Tibial nerve (tissue), 4 donors: Measurements from ENCODE around the gene PLPP1. TPM values are rescaled to one million over a fixed set of nuclear protein-coding genes. Genes with fewer than 3 reads are reported as not detected.

Experiments
- DNase-seq, 2 donors: peaks; one replicate each; pipeline ENCODE4 v3.0.0-alpha.2; 2019; ENCODE audit warnings: low spot score in 2 of 2
- H3K27ac ChIP-seq, 4 donors: fragments of 200-600 bp; sonication (generic) in 3 of 4; one replicate each; pipeline ENCODE4 v1.5.1; 2017 to 2019; ENCODE audit warnings: mild to moderate bottlenecking in 1 of 4
- H3K27me3 ChIP-seq, 2 donors: fragments of 200-600 bp; sonication (generic) in 1 of 2; one replicate each; pipeline versions ENCODE4 v1.5.1 to v1.6.0; 2017 to 2019
- H3K36me3 ChIP-seq, 3 donors: fragments of 200-600 bp; sonication (generic); one replicate each; pipeline ENCODE4 v1.5.1; 2018 to 2019
- H3K4me1 ChIP-seq, 4 donors: fragments of 200-600 bp; sonication (generic) in 3 of 4; one replicate each; pipeline ENCODE4 v1.5.1; 2017 to 2019
- H3K4me3 ChIP-seq, 4 donors: fragments of 200-600 bp; sonication (generic) in 3 of 4; one replicate each; pipeline ENCODE4 v1.5.1; 2017 to 2019; ENCODE audit warnings: mild to moderate bottlenecking in 1 of 4, moderate library complexity in 1 of 4
- H3K9me3 ChIP-seq, 4 donors: fragments of 200-600 bp; sonication (generic) in 3 of 4; one replicate each; pipeline ENCODE4 v1.5.1; 2017 to 2019
- CTCF ChIP-seq, 5 experiments: fragments of 200-600 bp in 3 of 5; fragments of 450-650 bp in 2 of 5; sonication (generic) in 3 of 5; IDR thresholded peaks; one replicate each; pipeline ENCODE4 v1.5.1; 2016 to 2019; ENCODE audit warnings: antibody characterized with exemption in 5 of 5, mild to moderate bottlenecking in 3 of 5, moderate library complexity in 2 of 5
- EP300 ChIP-seq, 2 donors: sonication (generic); formaldehyde crosslinking; IDR thresholded peaks; one replicate each; pipeline ENCODE4 v1.6.1; 2017; ENCODE audit warnings: antibody characterized with exemption in 2 of 2, mild to moderate bottlenecking in 1 of 2
- POLR2A ChIP-seq, 2 donors: fragments of 450-650 bp; IDR thresholded peaks; one replicate each; pipeline ENCODE4 v1.6.1; 2017; ENCODE audit warnings: antibody characterized with exemption in 2 of 2, mild to moderate bottlenecking in 2 of 2, moderate library complexity in 2 of 2
- whole genome bisulfite sequencing, 2 donors: methylation state at CpG; one replicate each; pipeline ENCODE4 v1.1.5; 2018; 5-methylcytosine and 5-hydroxymethylcytosine counted together
- total RNA-seq, 4 donors: library from RNA; depleted of rRNA; stranded (reverse); fragments of >200 nt; gene quantifications; one replicate each; pipeline ENCODE4 v1.1.0, GENCODE V29; 2016

PLPP1 gene
- total RNA-seq, 4 donors from 2014 or later: 380 to 568 (median 427) TPM

GRCh38 chr5:55530669-55531068 lies 4.1 kb downstream of the PLPP1 start:
- 90 to 93% methylated on average over 27 of the region's 27 CpGs for WGBS, 2 donors
- H3K4me3 ChIP-seq: no peak overlapping the region

GRCh38 chr5:55524816-55525215 lies 9.9 kb downstream of the PLPP1 start:
- TF ChIP-seq POLR2A (IDR thresholded peaks at IDR 0.05) (no peak), EP300 (IDR thresholded peaks at IDR 0.05) (no peak), CTCF (IDR thresholded peaks at IDR 0.05) (no peak)
- Histone ChIP-seq H3K27me3 (no peaks in the 10 kb centered on the region), H3K27ac (peak overlapping the region in 1 of 4 donors; percentile 2), H3K4me3 (no peak overlapping the region), H3K36me3 (no peaks in the 10 kb centered on the region), H3K9me3 (no peaks in the 10 kb centered on the region), H3K4me1 (peaks cover 0 to 69% (median 14%) of the 10 kb centered on the region in 4 donors)
- WGBS, 2 donors: 77 to 82% methylated on average over 1 of the region's 1 CpG
- DNase-seq: no peak

More at GRCh38 chr5:55530669-55531068, 4.1 kb downstream of the PLPP1 start:
- H3K36me3 ChIP-seq: peaks cover 0 to 7% (median 0%) of the 10 kb centered on the region in 3 donors
- no peak for DNase-seq
- peaks cover 0 to 64% (median 1%) of the 10 kb centered on the region in 4 donors for H3K4me1 ChIP-seq
- H3K27me3 ChIP-seq: no peaks in the 10 kb centered on the region
- no peak overlapping the region for H3K27ac ChIP-seq
- no peak for TF ChIP-seq POLR2A (IDR thresholded peaks at IDR 0.05)
- TF ChIP-seq EP300 (IDR thresholded peaks at IDR 0.05): no peak
- no peak for TF ChIP-seq CTCF (IDR thresholded peaks at IDR 0.05)
- H3K9me3 ChIP-seq: no peaks in the 10 kb centered on the region

GRCh38 chr5:55523293-55523692 lies 11.5 kb downstream of the PLPP1 start:
- 87 to 91% methylated on average over 2 of the region's 2 CpGs for WGBS, 2 donors
- H3K27ac ChIP-seq: no peak overlapping the region
- TF ChIP-seq EP300 (IDR thresholded peaks at IDR 0.05) (no peak), POLR2A (IDR thresholded peaks at IDR 0.05) (no peak), CTCF (IDR thresholded peaks at IDR 0.05) (no peak)
- no peaks in the 10 kb centered on the region for H3K27me3 ChIP-seq
- no peak for DNase-seq
- no peaks in the 10 kb centered on the region for H3K36me3 ChIP-seq
- no peak overlapping the region for H3K4me3 ChIP-seq
- H3K9me3 ChIP-seq: no peaks in the 10 kb centered on the region
- H3K4me1 ChIP-seq: peaks cover 0 to 63% (median 14%) of the 10 kb centered on the region in 4 donors

- Histone ChIP-seq H3K36me3 (no peaks in the 10 kb centered on the region), H3K9me3 (no peaks in the 10 kb centered on the region), H3K27ac (no peak overlapping the region), H3K4me3 (no peak overlapping the region), H3K27me3 (no peaks in the 10 kb centered on the region), H3K4me1 (peaks cover 0 to 49% (median 14%) of the 10 kb centered on the region in 4 donors)
- no peak for DNase-seq
- 46 to 58% methylated on average over 5 of the region's 5 CpGs for WGBS, 2 donors
- TF ChIP-seq POLR2A (IDR thresholded peaks at IDR 0.05) (no peak), EP300 (IDR thresholded peaks at IDR 0.05) (no peak), CTCF (IDR thresholded peaks at IDR 0.05) (no peak)
These were observed 12.9 kb downstream of the PLPP1 start for GRCh38 chr5:55521881-55522280.

- no peaks in the 10 kb centered on the region for H3K36me3 ChIP-seq
- TF ChIP-seq POLR2A (IDR thresholded peaks at IDR 0.05) (no peak), EP300 (IDR thresholded peaks at IDR 0.05) (no peak), CTCF (IDR thresholded peaks at IDR 0.05) (no peak)
- DNase-seq: no peak
- H3K27ac ChIP-seq: no peak overlapping the region
- no peaks in the 10 kb centered on the region for H3K27me3 ChIP-seq
- peaks cover 0 to 45% (median 17%) of the 10 kb centered on the region in 4 donors for H3K4me1 ChIP-seq
- 94 to 98% methylated on average over 2 of the region's 2 CpGs for WGBS, 2 donors
- no peaks in the 10 kb centered on the region for H3K9me3 ChIP-seq
- no peak overlapping the region for H3K4me3 ChIP-seq
These were observed 14.5 kb downstream of the PLPP1 start for GRCh38 chr5:55520117-55520839.
